Measurements from ENCODE around the gene EFNA5.

EFNA5 gene

DNA sequence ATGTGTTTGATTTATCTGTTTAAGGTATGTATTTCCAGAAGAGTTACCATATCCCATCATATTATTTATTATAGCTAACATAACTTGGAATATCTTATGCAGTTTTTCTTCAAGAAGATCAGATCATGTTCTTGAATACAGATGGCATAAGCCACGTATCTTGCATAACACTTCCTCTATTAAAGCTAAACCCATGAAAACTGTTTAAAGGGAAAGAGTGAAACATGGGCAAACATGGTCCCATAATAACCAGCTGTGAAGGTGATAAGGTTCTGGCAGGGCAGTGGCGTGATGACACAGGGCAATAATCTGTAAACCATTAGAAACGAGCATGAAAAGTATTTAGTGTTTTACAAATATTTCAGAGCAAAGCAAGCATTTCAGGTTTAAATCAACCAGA is 34.2 kb downstream of the EFNA5 start:
- no peak for DNase-seq

DNA sequence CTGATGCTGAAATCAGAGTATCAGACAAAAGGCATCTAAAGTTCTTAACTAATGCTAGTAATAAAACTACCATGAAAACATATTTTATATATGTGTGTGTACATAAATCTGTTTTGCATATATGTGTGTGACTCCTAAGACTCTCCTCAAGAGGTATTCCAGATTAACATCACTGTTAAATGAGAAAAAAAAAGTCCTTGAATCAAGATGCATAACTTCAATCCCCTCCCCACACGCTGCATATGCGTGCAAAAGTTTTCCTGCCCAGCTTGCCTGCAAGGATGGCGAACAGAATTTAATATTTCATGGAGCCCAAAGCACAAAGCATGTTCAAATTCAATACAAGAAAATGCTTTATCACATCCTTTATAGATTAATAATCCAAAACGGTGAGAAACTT is 34.7 kb downstream of the EFNA5 start:
- DNase-seq: no peak

DNA sequence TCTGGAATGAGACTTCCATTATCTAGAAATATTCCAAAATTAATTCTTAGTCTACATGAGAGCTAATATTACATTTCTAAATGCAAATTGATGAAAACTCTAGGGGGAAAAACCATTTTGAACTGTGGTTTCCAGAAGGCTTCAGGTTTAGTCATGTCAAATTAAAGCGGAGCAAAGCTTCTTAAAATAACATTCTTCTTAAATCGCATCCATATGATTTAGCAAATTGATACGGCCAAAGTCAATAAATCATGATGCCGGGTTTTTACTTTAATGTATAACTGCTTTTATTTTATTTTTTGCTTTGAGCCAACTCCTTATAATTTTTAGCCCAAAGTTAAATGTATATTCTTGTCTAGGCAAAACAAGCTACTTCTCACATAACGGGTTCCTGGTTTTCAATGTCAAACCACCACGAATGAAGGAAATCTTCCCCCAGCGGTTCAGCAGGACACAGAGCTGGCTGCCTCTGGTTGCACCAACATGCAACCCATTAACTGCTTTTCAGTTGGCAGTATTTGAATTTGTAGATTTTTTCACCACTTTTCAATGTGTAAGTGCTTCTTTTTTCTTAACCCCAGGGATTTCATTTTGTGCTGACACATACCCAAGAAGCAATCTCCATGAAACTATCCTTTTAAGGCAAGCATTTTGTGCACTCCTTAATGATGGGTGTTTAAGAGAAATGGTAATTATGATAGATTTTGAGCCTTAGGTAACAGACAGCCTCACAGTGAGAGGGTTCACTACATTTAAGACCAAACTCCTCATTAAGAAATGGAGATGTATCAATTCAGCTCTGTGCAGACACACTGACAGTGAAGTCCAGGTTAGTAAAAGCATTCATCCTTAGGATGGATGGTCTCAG is 35.5 kb downstream of the EFNA5 start:
- DNase-seq: no peak

DNA sequence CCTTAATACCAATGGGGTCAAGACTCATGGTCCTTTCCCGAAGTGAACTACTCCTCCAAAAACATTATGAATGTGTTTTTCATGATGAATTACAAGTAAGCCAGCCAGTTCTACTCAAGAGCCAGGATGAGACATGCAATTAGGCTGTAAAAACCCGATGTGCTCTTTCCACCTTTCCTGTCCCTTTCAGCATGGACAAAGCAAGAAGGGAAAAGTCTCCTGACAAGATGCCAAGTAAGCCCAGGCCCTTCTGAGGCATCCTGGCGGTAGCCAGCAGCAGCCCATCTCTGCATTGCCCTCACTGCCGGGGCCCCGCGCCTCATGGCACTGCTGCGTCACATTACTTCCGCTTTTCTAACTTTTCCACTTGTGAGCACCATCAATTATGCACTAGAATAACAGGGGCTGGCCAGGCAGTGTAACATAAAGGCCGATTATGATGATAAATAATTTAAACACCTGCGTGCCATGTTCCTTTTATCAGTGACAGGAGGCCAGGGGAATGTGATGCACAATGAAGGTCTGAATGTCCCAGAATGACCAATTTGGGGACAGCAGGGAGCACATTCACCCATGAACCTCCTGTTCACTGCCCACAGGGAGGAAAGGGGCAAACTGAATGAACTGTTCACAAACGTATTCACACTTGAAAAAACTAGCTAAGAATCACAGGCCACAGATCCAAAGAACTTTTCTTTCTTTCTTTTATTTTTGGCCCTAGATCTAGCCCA is 37.4 kb downstream of the EFNA5 start:
- no peak for DNase-seq

DNA sequence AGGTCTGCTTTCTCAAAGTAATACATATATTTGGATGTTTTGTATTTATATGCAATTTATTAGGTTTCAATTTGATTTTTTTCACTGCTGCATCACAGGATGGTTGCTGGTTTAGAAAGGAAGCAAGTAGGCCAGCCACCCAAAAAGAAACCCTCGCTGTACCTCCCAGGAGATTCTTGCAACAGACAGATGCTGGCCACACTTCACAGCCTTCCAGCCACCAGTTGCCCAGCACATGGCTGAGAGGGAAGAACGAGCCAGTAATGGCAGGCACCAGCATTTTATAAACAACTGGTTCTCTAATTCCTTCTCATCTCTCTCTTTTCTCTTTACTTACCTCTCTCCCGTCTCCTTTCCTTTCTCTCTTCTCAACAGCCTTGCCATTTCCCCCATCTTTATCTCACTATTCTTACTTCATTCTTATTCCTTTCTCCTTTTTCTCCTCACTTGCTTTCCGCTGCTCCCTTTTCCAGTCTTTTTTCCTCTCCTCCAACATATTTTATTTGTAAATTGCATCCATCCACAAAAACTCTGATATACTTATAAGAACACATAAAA is 38.9 kb downstream of the EFNA5 start:
- DNase-seq: no peak

DNA sequence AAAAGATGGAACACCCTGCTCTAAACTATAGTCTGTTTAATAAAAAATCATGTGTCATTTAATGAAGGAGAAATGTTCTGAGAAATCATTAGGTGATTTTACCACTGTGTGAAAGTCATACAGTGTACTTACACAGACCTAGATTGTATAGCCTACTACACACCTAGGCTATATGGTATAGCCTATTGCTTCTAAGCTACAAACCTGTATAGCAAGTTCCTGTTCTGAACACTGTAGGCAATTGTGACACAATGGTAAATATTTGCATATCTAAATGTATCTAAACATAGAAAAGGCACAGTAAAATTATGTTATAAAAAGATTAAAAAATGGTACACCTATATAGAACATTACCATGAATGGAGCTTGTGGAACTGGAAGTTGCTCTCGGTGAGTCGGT is 40.6 kb downstream of the EFNA5 start:
- DNase-seq: no peak

DNA sequence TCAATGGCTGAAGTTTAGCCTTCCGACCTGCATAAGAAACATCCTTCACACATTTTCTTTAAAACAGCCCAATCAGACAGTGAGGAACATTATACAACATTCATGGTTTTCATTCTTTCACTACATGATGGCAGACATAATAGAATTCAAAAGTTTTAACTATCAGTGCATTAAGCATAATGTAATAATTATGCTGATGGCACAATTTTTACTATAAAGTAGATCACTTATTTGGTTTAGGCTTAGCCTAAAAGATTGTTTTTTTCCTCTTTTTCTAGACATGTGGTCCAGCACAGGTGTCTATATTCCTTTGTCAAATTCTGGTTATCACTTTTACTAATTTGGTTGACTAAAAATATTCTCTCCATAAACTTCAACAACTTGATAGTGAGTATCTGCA is 46.5 kb downstream of the EFNA5 start:
- no peak for DNase-seq

DNA sequence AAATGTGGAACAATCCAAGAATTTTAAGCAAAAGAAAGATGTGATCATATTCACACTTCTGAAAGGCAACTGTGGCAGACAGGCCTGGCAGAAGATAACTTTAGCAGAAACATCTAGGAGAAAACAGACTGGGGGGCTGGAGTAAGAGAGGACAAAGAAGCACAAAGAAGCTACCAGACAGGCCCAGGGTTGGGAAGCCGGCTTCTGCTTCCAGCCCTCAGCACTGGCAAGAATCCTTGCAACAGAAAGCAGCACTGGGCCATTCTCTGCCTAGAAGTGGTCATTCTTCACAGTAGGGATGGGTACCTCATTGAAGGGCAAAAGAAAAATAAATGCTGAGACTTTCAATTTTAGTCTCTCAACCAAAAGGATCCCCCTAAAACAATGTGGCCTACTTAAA is 49.6 kb downstream of the EFNA5 start:
- DNase-seq: no peak

DNA sequence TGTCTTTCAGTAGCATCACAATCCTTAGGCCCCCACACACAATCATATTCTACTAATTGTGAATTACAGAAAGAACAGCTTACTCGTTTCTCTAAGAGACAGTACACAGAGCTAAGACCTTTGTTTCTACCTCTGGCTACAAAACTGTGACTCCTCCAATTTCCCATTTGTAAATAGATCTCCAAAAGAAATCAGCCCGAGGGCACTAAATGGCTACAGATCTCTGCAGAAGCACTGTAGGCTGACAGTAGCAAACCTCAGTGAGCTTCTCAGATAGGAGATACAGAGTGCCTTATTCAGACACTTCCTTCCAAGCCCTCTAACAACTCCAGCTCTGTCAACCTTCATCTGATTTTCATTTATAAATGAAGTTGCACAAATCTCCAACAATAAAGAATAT is 51.0 kb downstream of the EFNA5 start:
- no peak for DNase-seq

DNA sequence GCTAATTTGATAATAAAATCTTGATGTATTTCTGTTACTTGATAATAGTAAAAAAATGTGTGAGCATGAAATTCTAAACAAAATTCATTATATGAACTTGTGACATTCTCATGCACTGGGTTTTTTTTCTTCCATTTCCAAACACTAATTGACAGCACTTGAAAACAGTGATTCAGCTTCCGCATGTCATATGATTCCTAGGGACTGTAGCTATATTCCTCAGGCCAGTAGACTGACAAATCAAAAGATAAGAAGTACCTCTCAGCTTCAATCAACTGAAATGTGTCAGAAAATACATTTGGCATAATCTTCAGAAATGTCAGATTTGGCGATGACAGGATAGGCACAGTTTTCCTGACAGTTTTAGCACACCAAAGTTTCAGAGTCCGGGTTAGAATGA is 52.5 kb downstream of the EFNA5 start:
- no peak for DNase-seq

DNA sequence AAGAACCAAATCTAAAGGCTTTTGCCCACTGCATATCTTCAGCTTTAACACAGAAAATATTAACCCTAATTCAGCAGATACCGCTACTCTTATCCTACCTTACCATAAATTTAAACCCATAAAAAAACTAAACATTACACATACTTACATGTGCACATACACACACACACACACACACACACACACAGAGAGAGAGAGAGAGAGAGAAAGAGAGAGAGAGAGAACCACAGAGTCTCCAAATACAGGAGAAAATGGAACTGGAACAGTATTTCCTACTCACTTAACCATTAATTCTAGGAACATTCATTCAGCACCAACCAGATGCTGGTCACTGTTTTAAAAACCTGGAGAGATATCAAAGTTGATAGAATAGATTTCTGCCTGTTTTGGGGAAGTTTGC is 53.7 kb downstream of the EFNA5 start:
- no peak for DNase-seq

DNA sequence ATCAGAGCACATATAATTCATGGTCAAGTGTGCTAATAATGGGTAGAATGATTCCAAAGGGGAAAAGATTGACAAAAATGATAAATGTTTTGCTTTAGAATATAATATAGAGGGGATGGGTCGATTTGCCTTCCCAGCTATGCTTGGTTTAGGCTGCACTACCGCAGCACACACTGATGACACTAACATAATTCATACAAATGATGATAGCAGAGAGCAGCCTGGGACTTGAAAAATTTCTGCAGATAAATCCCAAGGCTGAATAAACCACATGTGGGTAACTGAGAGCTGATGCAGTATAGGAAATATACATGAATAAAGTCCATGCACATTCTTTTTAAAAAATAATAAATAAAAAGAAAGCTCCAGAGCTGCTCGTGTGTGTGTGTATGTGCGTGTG is 54.5 kb downstream of the EFNA5 start:
- no peak for DNase-seq

DNA sequence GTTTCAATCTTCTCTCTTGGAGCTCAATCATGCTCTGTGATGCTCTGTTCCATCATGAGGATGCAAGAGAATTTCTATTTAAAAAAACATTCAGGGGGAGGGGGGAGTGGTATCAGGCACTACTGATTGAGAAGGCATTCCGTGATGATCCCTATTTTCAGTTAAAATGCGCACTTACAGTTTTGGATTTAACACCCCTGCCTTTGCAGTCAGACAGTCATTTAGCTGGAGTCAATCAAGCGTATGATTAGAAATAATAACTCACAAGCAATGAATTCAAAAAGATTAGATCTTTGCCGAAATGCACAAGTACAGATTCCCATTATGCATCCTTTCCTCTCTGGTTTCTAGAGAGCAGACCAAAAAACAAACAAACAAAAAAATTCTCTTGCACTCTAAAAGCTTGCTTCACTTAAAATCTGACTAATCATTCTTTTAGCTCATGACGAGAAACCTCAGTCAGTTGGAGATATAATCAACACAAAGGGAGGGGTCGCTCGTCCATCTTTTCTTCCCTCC is 55.4 kb downstream of the EFNA5 start:
- no peak for DNase-seq

DNA sequence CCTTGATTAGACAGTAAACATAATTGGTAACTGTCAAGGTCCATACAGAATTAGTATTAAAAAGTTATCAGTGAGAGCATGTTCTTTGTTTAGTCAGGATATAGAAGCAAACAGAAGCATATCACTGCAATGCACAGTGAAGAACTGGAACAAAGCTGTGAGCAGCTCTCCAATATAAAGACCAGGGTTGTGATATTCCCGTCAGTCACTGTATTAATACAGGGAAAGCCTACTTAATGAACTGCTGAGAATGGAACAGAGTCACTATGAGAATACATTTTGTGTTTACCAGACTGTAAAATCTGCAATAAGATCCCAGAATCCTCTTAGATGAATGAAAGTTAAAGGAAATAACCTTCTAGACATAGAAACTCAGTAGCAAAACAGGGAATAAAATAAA is 58.2 kb downstream of the EFNA5 start:
- DNase-seq: no peak

DNA sequence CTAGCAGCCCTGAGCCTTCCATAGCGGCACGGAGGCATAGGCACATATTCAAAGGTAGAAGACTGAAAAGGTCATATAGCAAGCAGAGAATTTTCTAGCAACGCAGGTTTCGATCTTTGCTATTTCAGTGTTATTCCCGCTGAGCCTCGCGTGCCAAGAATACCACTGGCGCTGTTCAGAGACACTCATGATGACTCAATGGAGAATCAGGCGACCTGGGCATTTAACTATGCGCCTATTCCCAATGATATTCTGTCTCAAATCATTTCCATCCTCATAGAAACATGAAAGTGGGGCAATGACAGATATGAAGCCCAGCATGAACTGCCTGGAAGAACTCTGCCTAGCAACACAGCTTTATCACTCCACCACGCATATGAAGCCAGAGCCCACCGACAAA is 59.9 kb downstream of the EFNA5 start:
- no peak for DNase-seq

DNA sequence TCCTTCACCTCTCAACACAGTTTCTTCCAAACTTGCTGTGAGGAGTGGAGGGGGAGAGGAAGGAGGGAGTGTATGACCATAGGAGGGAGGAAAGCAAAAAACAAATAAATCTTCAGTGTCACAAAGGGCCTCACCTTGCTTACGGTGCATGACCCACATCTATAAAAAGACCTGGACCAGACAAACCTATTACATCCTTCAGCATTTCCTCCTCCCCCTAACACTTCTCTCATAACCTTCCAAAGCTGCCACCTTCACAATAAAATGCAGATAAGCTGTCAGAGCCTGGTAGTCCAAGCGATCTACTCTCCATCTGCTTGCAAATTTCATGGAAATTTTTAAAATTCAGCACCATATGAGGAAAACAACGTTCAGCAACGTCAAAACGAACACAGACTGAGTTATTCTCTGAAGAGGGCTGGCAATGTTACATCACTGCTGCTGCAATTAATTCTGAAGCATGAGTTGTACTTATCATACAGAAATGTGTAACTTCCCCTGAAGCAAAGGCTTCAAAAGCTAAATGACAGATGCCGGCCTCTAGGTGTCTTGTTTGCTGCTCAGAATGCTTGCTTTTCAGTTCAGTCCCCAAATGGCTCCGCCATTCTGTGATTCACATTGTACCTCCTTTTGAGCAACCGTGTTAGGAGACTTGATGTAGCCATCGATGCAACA is 62.9 kb downstream of the EFNA5 start:
- DNase-seq: no peak

DNA sequence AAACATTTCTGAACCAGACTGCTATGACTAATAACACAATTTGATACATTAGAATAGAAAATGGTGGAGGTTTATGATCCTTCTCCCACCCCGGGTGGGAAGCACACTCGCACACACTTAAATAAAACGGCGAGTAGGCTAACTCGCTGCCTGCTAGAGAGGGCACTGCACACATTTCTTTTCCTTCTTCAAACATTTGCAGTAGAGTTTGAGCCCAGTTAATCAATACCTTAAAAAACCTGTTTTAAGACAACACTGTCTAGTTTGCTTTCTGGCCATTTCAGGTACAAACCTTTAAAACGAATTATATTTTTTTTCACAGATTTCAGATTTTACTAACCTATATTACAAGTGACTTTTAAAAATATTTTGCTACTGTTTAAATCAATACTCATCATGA is 63.5 kb downstream of the EFNA5 start:
- DNase-seq: no peak

DNA sequence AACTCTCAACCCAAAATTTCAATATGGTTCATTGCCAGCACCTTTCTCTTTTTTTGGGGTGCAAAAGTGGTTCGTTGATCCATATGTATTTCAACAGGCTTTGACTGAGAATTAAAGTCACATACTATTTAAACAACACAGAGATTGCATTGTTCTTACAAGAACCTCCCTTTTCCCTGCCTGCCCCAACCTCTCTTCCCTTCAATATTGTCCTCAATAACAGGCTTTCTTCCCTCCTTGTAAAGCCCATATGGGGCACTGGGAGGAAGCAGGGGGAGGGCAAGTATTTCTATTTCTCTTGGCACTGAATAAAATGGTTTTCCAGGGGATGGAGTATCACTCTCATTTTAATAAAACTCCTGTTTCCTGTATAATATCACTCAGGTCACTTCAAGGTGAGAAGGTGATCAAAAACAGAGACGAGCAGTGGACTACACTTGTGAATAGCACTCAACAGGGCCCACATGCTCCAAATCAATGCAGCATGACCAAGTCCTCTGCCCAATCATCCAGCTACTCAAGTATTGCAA is 65.1 kb downstream of the EFNA5 start:
- DNase-seq: no peak

DNA sequence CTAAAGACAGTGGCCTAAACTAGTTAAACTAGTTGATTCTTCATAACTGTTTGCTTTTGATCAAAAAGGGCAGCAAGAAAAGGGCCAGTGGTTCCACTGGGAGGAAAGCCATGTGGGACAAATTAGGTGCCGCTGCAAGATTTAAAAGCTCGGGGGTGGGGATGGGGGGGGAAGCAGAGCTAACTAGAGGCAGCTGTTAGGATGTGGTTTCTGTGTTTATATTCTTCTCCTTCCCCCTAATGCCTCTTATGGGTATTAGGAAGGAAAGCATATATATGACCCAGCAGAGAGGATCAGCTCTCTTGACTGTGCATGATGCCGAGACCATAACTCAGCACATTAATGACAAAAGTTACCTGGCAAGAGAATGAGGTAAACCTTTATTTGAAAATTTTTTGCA is 65.7 kb downstream of the EFNA5 start:
- DNase-seq: no peak

DNA sequence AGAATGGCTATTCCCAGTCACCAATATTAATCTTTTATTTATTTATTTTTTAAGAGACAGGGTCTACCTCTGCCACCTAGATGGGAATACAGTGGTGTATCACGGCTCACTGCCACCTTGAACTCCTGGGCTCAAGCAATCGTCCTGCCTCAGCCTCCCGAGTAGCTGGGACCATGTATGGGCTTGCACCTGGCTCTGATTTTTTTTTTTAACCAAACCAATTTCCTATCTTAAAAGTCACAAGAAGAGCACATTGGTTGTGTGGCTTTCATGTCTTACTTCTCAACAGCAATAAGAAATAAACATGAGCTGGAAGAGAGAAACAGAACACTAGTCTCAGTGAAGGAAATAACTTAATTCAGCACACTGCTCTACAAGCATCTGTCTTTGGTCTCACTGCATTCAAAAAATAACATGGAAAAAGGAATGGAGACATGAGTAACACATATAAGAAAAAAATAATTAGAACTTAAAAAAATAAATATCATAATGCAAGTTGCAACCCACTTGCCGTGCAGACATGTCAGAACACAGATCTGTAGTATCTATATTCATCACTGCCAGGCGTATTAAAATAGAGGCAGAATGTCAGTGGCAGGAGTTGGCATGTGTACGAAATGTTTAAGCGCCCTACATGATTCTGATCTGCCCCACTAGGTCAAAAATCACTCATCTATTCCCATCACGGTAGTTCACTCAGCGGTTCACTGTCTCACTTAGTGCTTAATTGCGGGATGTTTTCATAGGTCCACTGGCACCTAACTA is 66.4 kb downstream of the EFNA5 start:
- DNase-seq: no peak

DNA sequence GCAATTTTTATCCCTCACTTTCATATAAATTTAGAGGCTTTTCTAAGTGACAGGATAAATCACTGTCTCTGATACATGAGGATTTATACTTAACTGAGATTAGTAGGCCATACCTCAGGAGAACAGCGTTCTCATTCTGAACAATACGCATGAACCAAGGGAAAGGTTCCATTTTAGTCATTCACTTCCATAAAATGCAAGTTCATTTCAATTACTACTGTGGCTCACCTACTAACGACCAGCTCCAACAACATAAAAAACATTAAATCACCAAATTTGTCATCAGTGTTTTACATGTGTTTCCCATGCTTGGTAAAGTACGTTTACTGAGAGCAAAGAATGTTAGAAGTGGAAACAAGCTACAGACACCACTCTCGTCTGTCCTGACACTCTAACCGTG is 67.4 kb downstream of the EFNA5 start:
- no peak for DNase-seq

DNA sequence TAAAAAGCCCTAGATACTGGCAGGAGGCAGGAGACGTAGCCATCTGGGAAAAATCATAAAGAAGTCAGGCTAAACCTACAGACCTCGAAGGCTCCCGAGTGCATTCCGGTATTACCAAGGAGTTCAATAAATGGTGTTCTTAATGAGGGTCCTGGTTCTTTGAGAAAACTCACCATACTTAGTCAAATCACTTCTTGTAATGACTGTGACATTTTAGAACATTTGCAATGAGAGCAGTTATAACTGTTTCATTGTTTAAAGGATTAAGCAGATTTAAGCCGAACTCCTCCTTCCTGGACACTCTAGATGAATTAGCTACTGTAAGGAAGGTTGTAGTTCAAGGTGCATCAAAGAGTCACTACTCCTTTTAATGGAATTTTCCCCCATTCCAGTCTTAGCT is 67.8 kb downstream of the EFNA5 start:
- DNase-seq: no peak

Measured in stimulated activated CD8-positive, alpha-beta memory T cell treated with anti-CD3 and anti-CD28 coated beads, Interleukin-4, amount 100 ng/mL, for 48 hours (primary cell).